ENCODE results near the gene FAM180A.
"Not testable (repeated sequence)": the region's sequence is repeated elsewhere in the genome, so short reads cannot be mapped to it uniquely, and the experiment has no call there.

Gene FAM180A

GRCh38 chr7:135711139-135711469 lies 37.5 kb downstream of the FAM180A start:
- ATAC-seq: no peak

- ATAC-seq: no peak
These were observed 38.0 kb downstream of the FAM180A start for GRCh38 chr7:135710417-135711138.

- ATAC-seq: no peak
These were observed 39.1 kb downstream of the FAM180A start for GRCh38 chr7:135709508-135709907.

GRCh38 chr7:135708041-135708440 lies 40.6 kb downstream of the FAM180A start:
- no peak for ATAC-seq

GRCh38 chr7:135707570-135707966 lies 41.0 kb downstream of the FAM180A start:
- no peak for ATAC-seq

DNA sequence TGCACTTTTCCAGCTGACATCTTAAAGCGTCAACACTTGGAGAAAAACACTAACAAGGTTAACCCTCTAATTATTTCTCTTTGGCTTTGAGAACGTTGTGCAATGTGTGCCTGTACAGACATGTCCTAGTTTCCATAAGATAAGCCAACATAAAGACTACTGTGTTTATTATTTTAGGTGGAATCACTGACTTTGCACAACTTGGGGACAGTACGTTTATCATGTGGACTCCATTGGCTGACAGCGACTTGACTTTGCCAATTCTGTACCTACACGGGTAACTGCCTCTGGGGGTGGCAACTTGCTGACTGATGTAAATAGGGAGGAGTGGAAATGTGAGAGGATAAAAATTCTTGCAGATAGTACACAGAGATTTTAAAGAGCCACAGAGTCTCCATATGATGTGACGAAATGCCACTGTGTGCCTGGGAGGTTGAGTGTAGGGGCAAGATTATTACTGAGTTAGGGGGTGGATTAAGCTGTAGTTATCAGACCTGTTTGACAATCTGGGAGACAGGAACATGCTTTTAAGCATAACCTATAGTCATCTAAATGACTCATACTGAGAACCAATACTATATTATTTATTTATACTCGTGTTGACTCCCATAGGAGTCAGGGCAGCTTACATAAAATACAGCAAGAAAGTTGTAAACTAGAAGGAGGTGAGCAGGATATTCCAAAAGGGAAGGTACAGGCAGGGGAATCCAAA lies 41.6 kb downstream of the FAM180A start:
- no peak for ATAC-seq

DNA sequence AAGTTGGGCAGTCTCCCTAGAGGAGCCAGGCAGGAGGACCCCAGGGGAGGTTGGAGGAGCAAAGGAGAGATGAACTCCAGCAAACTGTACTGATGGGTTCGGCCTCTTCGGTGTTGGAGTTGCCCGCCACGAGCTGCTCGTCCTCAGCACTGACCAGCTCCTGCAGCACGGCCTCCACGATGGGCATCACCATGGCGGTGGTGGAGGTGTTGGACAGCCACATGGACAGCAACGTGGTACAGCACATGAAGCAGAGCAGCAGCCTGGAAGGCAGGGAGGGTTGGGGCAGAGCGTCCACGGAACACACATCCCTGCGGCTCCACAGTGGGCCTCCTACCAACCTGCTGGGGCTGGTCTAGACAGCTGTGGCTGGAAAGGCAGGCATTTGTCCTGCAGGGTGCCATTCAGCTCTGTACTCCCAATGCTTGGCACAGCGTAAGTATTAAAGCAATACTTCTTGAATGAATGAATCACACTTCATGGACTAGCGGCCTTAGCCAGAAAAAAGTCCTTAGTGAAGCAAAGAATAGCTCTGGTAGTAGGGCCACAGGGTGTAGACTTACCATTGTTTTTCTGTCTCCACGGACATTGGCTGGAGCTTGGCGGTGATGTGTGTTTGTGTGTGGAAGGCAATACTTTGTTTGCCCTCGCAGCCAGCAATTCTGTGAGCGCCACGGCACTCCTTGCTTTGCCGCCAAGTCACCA lies 42.4 kb downstream of the FAM180A start:
- ATAC-seq: no peak

- no peak for ATAC-seq
These were observed 43.9 kb downstream of the FAM180A start for GRCh38 chr7:135704698-135705097.

DNA sequence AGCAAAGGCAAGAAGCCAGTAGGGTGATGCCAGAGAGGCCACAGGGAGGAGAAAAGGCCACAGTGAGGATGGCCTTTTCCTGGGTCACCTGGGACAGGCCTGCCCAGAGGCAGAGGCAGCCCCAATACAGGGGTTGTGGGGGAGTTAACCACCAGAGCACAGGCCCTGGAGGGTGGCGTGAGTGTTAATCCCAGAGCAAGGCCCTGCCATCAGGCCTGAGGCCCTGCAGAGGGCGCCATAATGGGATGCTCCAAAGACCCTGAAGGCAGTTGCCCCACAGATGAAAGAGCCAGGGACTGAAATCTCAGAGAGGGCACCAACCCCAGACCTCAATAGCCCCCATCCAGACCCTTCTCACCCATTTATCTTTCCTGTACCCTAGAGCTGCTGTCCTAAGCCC lies 44.5 kb downstream of the FAM180A start:
- no peak for ATAC-seq

DNA sequence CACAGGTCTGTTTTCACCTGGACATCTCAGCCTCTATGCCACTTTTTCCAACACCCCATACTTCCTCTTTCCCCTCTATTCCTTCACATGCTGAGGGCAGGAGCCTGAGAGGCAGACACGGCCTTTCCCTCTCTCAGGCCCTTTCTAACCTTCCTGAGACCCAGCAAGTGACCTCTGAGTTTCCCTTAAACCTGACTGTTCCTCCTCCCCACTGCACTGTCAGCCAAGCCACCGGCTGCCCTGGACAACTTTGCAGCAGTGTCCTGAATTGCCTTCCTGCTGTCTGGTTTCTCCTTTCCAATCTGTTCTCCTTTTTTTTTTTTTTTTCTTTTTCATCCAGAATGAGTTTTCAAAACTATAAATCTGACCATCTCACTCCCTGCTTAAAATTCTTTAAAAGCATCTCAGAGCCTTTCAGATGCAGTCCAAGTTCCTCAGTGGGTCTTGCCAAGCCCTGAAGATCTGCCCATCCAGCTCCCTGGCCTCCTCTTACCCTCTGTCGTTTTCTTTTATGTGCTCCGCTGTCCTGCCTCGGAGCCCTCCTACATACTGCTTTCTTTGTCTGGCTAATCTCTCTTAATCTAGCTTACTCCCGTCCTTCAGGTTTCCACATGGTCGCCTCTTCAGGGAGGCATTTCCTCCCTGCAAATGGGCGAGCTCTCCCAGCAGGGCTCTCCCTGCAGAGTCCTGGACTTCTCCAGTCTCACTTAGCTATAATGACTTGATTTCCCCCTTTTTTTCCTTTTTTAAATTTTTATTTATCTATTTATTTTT lies 51.1 kb downstream of the FAM180A start:
- no peak for ATAC-seq

DNA sequence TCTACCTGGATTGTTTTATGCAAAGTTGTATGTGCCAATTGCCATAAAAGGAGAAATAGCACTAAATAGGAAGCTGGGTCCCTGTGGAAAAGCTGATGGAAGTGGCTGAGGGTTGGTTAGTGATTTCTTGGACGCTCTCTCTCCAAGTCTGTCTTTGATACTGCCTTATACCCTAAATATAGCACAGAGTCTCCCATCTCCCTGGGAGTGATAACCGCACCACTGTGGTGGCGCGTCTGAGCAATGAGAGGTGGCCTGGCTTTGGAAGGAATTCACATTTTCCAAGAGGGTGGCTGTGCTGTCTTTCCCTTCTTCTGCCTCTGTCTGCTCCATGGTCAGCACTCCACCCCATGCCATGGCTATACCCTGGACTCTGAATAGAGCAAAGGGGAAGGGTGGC lies 55.1 kb downstream of the FAM180A start:
- no peak for ATAC-seq

- not testable (repeated sequence) for ATAC-seq
These were observed 56.0 kb downstream of the FAM180A start for GRCh38 chr7:135692606-135693005.

DNA sequence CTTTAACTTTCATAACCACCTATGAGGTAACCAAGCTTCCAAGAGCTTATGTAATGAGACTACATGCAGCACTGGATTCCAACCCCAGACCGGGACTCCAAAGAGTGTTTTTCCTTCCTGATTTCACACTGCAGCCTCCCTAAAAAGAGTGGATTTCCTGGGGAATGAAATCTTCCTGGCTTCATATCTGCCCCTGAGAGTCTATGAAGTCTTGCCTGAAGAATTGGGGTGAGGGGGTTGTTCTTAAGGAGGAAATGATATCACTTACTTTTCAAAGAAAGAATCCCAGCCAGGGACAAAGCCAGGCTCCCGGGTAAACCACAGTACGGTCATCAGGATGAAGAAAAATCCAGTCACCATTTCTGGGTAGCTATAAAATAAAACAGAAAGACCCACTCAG lies 56.6 kb downstream of the FAM180A start:
- no peak for ATAC-seq

GRCh38 chr7:135690566-135690965 lies 58.0 kb downstream of the FAM180A start:
- ATAC-seq: no peak

GRCh38 chr7:135687466-135687865 lies 61.1 kb downstream of the FAM180A start:
- no peak for ATAC-seq

- no peak for ATAC-seq
These were observed 63.1 kb downstream of the FAM180A start for GRCh38 chr7:135685306-135686084.

GRCh38 chr7:135684699-135685098 lies 63.9 kb downstream of the FAM180A start:
- no peak for ATAC-seq

- no peak for ATAC-seq
These were observed 64.5 kb downstream of the FAM180A start for GRCh38 chr7:135684136-135684535.

GRCh38 chr7:135683609-135684008 lies 65.0 kb downstream of the FAM180A start:
- ATAC-seq: no peak

- ATAC-seq: no peak
These were observed 66.4 kb downstream of the FAM180A start for GRCh38 chr7:135682191-135682590.

DNA sequence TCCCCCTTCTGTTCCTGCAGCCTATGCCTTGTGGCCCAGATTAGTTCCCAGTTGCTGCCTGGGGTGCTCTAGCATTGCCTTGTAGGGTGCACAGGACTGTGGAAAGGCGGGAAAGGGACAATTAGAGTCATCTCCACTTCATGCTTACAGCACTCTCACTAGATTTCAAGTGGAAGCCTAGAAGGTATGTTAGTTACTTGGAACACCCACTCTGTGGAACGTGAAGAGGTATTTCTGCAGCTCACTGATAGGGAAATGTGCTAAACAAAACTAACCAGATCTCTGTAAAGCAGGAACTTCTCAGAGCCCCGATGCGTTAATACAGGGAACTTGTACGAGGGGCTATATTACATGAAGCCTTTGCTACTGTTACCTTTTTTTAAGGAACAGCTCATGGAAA lies 66.9 kb downstream of the FAM180A start:
- ATAC-seq: no peak
